Measurements from ENCODE around the gene CLTB.

CLTB gene

DNA sequence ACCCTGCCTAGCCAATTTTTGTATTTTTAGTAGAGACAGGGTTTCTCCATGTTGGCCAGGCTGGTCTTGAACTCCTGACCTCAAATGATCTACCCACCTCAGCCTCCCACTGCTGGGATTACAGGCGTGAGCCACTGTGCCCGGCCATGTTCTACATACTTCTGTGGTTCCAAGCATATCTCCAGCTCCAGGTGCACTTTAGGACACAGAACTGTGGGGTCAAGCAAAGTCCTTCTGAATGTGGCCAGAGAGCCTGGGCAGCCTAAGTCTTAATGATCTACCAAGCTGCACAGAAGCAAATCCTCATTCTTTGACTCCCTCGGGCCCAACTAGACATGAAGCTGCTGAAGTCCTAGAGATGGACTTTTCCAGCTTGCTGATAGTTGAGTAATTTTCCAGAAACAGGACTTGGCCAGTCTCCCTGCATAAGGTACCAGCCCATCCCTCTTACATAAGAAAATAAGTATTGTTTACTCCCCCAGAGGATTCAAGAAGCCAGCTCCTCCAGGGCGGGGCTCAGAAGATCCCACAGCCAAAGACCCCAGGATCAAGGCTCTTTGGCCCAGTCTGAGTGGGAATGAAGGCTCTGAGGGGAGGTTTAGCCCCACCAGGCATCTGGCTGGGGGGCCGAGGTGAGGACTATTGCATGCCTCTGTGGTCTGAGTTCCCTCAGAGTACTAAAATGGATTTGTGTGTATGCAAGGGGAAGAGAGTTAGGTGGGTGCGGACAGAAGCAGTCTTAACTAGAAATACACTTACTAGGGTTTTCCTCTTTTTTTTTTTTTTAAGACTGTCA, 8.7 kb downstream of the CLTB start:
- TF ChIP-seq, protein P1, sequence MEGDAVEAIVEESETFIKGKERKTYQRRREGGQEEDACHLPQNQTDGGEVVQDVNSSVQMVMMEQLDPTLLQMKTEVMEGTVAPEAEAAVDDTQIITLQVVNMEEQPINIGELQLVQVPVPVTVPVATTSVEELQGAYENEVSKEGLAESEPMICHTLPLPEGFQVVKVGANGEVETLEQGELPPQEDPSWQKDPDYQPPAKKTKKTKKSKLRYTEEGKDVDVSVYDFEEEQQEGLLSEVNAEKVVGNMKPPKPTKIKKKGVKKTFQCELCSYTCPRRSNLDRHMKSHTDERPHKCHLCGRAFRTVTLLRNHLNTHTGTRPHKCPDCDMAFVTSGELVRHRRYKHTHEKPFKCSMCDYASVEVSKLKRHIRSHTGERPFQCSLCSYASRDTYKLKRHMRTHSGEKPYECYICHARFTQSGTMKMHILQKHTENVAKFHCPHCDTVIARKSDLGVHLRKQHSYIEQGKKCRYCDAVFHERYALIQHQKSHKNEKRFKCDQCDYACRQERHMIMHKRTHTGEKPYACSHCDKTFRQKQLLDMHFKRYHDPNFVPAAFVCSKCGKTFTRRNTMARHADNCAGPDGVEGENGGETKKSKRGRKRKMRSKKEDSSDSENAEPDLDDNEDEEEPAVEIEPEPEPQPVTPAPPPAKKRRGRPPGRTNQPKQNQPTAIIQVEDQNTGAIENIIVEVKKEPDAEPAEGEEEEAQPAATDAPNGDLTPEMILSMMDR (IDR thresholded peaks at IDR 0.05) = no peak
- H3K4me3 ChIP-seq (ENCODE audit: low read depth, low read length) = no peak overlapping the region
- H3K4me2 ChIP-seq (ENCODE audit: low read length) = no peak overlapping the region
- H3K9ac ChIP-seq = no peak overlapping the region
- no peaks in the 10 kb centered on the region for H3K27me3 ChIP-seq (ENCODE audit: control insufficient read depth, insufficient read depth, low read length)
- peaks cover 34% of the 10 kb centered on the region for H3K79me2 ChIP-seq
- H2AFZ ChIP-seq = no peak overlapping the region
- H3K27ac ChIP-seq = no peak overlapping the region
- H3K9me3 ChIP-seq (ENCODE audit: control insufficient read depth, low read length) = no peaks in the 10 kb centered on the region
- H3K4me1 ChIP-seq = peaks cover 4% of the 10 kb centered on the region
- no peaks in the 10 kb centered on the region for H3K36me3 ChIP-seq (ENCODE audit: control insufficient read depth, insufficient read depth, low read length)

DNA sequence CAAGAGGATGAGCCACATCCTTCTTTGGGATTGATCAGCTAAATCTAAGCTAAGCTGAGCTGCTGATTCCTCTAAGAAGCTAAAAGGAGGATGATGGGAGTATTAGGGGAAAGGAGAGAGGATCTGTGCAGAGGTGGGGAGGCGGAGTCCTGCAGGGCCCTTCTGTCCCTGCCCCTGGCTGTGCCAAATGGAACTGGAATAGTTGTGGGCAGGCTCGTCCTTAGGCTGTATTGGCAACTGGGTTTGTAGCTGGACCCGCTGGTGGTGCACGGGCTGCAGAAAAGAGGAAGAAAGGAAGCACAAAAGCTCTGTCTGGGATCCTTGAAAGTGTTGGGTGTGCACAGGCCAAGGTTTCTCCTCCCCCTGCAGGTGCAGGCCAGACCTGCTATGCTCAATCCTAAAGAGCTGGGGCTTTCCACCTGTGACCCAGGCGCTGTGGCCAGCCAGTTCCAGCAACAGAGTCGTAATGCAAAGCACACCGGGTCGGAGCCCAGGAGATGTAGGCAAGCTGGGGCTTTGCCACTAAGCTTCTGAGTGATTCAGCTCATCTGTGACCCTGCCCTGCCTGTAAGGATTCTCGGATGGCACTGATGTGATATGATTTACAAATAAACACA, 9.8 kb downstream of the CLTB start:
- H3K27me3 ChIP-seq (ENCODE audit: control insufficient read depth, insufficient read depth, low read length) = no peaks in the 10 kb centered on the region
- H3K27ac ChIP-seq = no peak overlapping the region
- H3K9ac ChIP-seq = no peak overlapping the region
- H3K4me2 ChIP-seq (ENCODE audit: low read length) = no peak overlapping the region
- peaks cover 32% of the 10 kb centered on the region for H3K79me2 ChIP-seq
- peaks cover 7% of the 10 kb centered on the region for H3K4me1 ChIP-seq
- H3K36me3 ChIP-seq (ENCODE audit: control insufficient read depth, insufficient read depth, low read length) = no peaks in the 10 kb centered on the region
- no peak overlapping the region for H2AFZ ChIP-seq
- no peak overlapping the region for H3K4me3 ChIP-seq (ENCODE audit: low read depth, low read length)
- TF ChIP-seq, protein P1 (IDR thresholded peaks at IDR 0.05) = no peak
- H3K9me3 ChIP-seq (ENCODE audit: control insufficient read depth, low read length) = no peaks in the 10 kb centered on the region

DNA sequence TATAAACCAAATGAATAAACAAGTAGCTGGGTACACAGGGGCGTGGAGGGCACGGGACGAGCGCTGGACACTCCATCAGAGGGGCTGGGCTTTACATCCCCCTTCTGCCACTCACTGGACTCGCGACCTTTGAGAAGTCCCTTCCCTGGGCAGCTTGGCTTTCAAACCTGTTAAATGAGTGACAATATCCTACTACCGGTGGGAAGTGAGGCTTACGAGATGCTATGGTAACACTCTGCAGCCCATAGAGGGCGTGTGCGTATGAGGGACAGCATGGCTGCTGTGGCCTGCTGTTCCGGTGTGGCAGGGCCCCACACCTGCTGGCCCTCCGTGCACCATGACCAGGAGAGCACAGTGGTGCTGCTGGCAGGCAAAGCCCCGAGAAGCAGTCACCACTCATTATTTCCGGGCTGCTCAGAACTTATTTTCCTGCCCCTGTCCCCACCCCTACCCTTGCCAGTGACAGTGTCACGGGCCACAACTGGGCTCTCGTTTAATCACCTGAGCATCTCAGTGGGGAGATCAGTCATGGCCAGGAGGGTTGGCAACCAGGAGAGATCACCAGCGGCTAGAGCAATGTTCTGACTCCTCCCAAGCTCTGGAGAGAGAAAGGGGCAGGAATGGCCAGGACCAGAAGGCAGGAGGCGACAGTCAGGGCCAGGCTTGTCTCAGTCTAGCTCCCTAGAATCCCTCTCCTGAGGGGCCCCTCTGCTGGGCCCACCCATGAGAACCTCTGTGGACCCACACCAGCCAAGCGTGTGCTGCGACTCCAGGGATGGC, 10.5 kb downstream of the CLTB start:
- H3K36me3 ChIP-seq (ENCODE audit: control insufficient read depth, insufficient read depth, low read length) = no peaks in the 10 kb centered on the region
- no peak overlapping the region for H3K9ac ChIP-seq
- no peaks in the 10 kb centered on the region for H3K27me3 ChIP-seq (ENCODE audit: control insufficient read depth, insufficient read depth, low read length)
- no peak overlapping the region for H3K27ac ChIP-seq
- H3K4me2 ChIP-seq (ENCODE audit: low read length) = no peak overlapping the region
- H3K9me3 ChIP-seq (ENCODE audit: control insufficient read depth, low read length) = no peaks in the 10 kb centered on the region
- H3K4me3 ChIP-seq (ENCODE audit: low read depth, low read length) = no peak overlapping the region
- H3K79me2 ChIP-seq = peaks cover 32% of the 10 kb centered on the region
- TF ChIP-seq, protein P1 (IDR thresholded peaks at IDR 0.05) = no peak
- H2AFZ ChIP-seq = no peak overlapping the region
- peaks cover 7% of the 10 kb centered on the region for H3K4me1 ChIP-seq

DNA sequence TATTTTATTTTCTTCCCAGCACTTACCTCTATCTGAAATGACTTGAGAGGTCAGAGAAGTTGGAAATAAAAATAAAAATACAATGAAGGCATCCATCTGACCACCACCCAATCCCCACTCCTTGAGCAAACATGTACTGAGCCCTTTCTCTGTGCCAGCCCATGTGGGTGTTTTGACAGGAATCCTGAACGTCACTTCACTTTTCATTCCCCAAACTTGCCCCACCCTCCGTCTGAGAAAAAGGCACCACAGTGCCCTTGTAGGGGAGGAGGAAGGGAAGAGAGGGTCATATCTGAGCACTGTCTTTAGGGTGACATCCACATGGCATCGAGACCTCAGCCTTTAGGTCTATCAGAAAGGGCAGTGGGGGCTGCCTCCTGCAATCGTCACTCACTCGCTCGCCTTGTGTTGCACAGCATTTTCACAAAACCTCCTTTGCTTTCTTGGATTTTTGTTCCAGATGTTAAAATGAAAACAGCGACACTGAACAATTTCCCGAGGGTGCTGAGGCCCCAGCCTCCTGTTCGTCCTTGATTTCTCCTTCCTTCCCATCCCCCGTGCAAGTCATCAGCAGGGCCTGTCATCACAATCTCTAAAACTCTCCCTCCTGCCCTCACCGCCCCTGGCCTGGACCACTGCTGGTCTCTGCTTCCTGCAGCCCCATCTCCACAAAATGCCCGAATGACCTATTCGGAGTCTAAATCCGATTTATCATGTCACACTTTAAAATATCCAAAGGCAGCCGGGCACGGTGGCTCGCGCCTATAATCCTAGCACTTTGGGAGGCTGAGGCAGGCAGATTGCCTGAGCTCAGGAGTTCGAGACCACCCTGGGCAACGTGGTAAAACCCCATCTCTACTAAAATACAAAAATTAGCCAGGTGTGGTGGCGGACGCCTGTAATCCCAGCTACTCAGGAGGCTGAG, 14.8 kb downstream of the CLTB start:
- Histone ChIP-seq H2AFZ (no peak overlapping the region), H3K36me3 (ENCODE audit: control insufficient read depth, insufficient read depth, low read length) (no peaks in the 10 kb centered on the region)
- TF ChIP-seq, protein P1 (IDR thresholded peaks at IDR 0.05) = no peak

More for the DNA sequence above, 14.8 kb downstream of the CLTB start:
- Histone ChIP-seq H3K9me3 (ENCODE audit: control insufficient read depth, low read length) (no peaks in the 10 kb centered on the region), H3K79me2 (peaks cover 25% of the 10 kb centered on the region), H3K27ac (no peak overlapping the region), H3K4me2 (ENCODE audit: low read length) (no peak overlapping the region), H3K27me3 (ENCODE audit: control insufficient read depth, insufficient read depth, low read length) (no peaks in the 10 kb centered on the region), H3K9ac (no peak overlapping the region), H3K4me1 (peaks cover 16% of the 10 kb centered on the region), H3K4me3 (ENCODE audit: low read depth, low read length) (no peak overlapping the region)
